Thoracic aorta (tissue), 2 donors: ENCODE measurements around the gene ERBB4. TPM values are rescaled to one million over a fixed set of nuclear protein-coding genes. Genes with fewer than 3 reads are reported as not detected.
"Not testable (repeated sequence)": the region's sequence is repeated elsewhere in the genome, so short reads cannot be mapped to it uniquely, and the experiment has no call there.

ENCODE experiments used
- ATAC-seq: fragments of 150-250 bp; one replicate; pipeline ENCODE4 v1.8.0; 2017; ENCODE audit warnings: low read depth; ENCODE audit not compliant: insufficient number of reproducible peaks, low FRiP score
- DNase-seq: peaks from one replicate; pipeline ENCODE4 v3.0.0-alpha.2; 2020; ENCODE audit warnings: low spot score
- H3K27ac ChIP-seq, 2 donors: fragments of 200-600 bp; sonication (generic); 1 replicate in 1 of 2; 2 replicates in 1 of 2; pipeline ENCODE4 v1.5.1; 2016; ENCODE audit warnings: mild to moderate bottlenecking in 2 of 2, moderate library complexity in 2 of 2
- H3K27me3 ChIP-seq: fragments of 200-600 bp; sonication (generic); replicated peaks from 2 replicates; pipeline ENCODE4 v1.6.0; 2016; ENCODE audit warnings: mild to moderate bottlenecking; ENCODE audit not compliant: insufficient read depth
- H3K36me3 ChIP-seq: fragments of 200-600 bp; sonication (generic); one replicate; pipeline ENCODE4 v1.5.1; 2016
- H3K4me1 ChIP-seq, 2 donors: fragments of 200-600 bp; sonication (generic); 1 replicate in 1 of 2; 2 replicates in 1 of 2; pipeline versions ENCODE4 v1.5.1 to v1.6.0; 2016; ENCODE audit warnings: low read depth in 2 of 2, mild to moderate bottlenecking in 1 of 2; ENCODE audit not compliant: control insufficient read depth in 1 of 2
- H3K4me3 ChIP-seq: fragments of 200-600 bp; sonication (generic); 2 replicates; pipeline ENCODE4 v1.5.1; 2016; ENCODE audit warnings: mild to moderate bottlenecking
- H3K9me3 ChIP-seq: fragments of 200-600 bp; sonication (generic); 2 replicates; pipeline ENCODE4 v1.5.1; 2016
- CTCF ChIP-seq: fragments of 200-600 bp; sonication (generic); IDR thresholded peaks from one replicate; pipeline ENCODE4 v1.5.1; 2019; ENCODE audit warnings: antibody characterized with exemption
- total RNA-seq, 2 donors: library from RNA; depleted of rRNA; stranded (reverse); fragments of >200 nt; gene quantifications; one replicate each; pipeline versions ENCODE4 v1.1.0 to v1.2.3, GENCODE V29; 2016

ERBB4 gene
- total RNA-seq, 2 donors from 2014 or later = 15.7 to 29.3 TPM

- H3K36me3 ChIP-seq = no peaks in the 10 kb centered on the region
- ATAC-seq (no peak), DNase-seq (no peak)
- H3K4me1 ChIP-seq = peaks cover 0 to 6% of the 10 kb centered on the region in 2 donors
- TF ChIP-seq CTCF = no peak
- H3K9me3 ChIP-seq = no peaks in the 10 kb centered on the region
- no peak overlapping the region for H3K27ac ChIP-seq
- no peak overlapping the region for H3K4me3 ChIP-seq
- H3K27me3 ChIP-seq = no peaks in the 10 kb centered on the region
Measured at GRCh38 chr2:212245880-212246279, 292.7 kb downstream of the ERBB4 start.

- ATAC-seq = no peak
- H3K4me3 ChIP-seq = no peak overlapping the region
- H3K27ac ChIP-seq = no peak overlapping the region
- H3K27me3 ChIP-seq = no peaks in the 10 kb centered on the region
- no peak for TF ChIP-seq CTCF
- no peaks in the 10 kb centered on the region for H3K9me3 ChIP-seq
- DNase-seq = no peak
- no peaks in the 10 kb centered on the region for H3K4me1 ChIP-seq
- no peaks in the 10 kb centered on the region for H3K36me3 ChIP-seq
Measured at GRCh38 chr2:212242724-212243123, 295.9 kb downstream of the ERBB4 start.

- H3K36me3 ChIP-seq, H3K4me3 ChIP-seq, H3K9me3 ChIP-seq, H3K4me1 ChIP-seq, ATAC-seq, H3K27me3 ChIP-seq, H3K27ac ChIP-seq, DNase-seq: not testable (repeated sequence)
Measured at GRCh38 chr2:212238152-212238551, 300.4 kb downstream of the ERBB4 start.

- no peak overlapping the region for H3K4me3 ChIP-seq
- no peaks in the 10 kb centered on the region for H3K4me1 ChIP-seq
- no peak overlapping the region for H3K27ac ChIP-seq
- no peaks in the 10 kb centered on the region for H3K36me3 ChIP-seq
- ATAC-seq (no peak), DNase-seq (no peak)
- TF ChIP-seq CTCF = no peak
- H3K27me3 ChIP-seq = no peaks in the 10 kb centered on the region
- no peaks in the 10 kb centered on the region for H3K9me3 ChIP-seq
Measured at GRCh38 chr2:212237350-212238095, 301.1 kb downstream of the ERBB4 start.

- DNase-seq = no peak
- Histone ChIP-seq H3K27ac (no peak overlapping the region), H3K4me1 (peaks cover 2 to 24% of the 10 kb centered on the region in 2 donors), H3K36me3 (no peaks in the 10 kb centered on the region), H3K4me3 (no peak overlapping the region), H3K27me3 (no peaks in the 10 kb centered on the region), H3K9me3 (no peaks in the 10 kb centered on the region)
- TF ChIP-seq CTCF = no peak
- no peak for ATAC-seq
Measured at GRCh38 chr2:212228743-212229171, 309.8 kb downstream of the ERBB4 start.

- Histone ChIP-seq H3K27me3 (no peaks in the 10 kb centered on the region), H3K4me1 (peaks cover 2 to 24% of the 10 kb centered on the region in 2 donors), H3K4me3 (peak overlapping the region; percentile 22), H3K9me3 (no peaks in the 10 kb centered on the region), H3K27ac (no peak overlapping the region), H3K36me3 (no peaks in the 10 kb centered on the region)
- TF ChIP-seq CTCF = no peak
- DNase-seq (no peak), ATAC-seq (no peak)
Measured at GRCh38 chr2:212227755-212228154, 310.8 kb downstream of the ERBB4 start.
